Neuronal stem cell (in vitro differentiated cells): ENCODE data around the gene MDM2. TPM values are rescaled to one million over a fixed set of nuclear protein-coding genes. Genes with fewer than 3 reads are reported as not detected.

Experiments used
- DNase-seq: peaks from one replicate; pipeline ENCODE4 v3.0.0-alpha.2; 2013; ENCODE audit warnings: low spot score
- H2AFZ ChIP-seq: one replicate; pipeline ENCODE4 v1.6.1; 2013; ENCODE audit warnings: mild to moderate bottlenecking, low read length, inconsistent platforms
- H2AK5ac ChIP-seq: 2 replicates; pipeline ENCODE4 v1.6.1; 2013; ENCODE audit warnings: low read depth, mild to moderate bottlenecking, inconsistent platforms, low read length, moderate library complexity, mixed read lengths
- H2BK120ac ChIP-seq: 2 replicates; pipeline ENCODE4 v1.6.1; 2013; ENCODE audit warnings: low read depth, mild to moderate bottlenecking, inconsistent platforms, low read length, moderate library complexity, mixed read lengths
- H2BK12ac ChIP-seq: one replicate; pipeline ENCODE4 v1.6.1; 2013; ENCODE audit warnings: low read length, inconsistent platforms
- H2BK15ac ChIP-seq: 2 replicates; pipeline ENCODE4 v1.6.1; 2013; ENCODE audit warnings: mild to moderate bottlenecking, low read length, inconsistent platforms, mixed read lengths
- H2BK5ac ChIP-seq: one replicate; pipeline ENCODE4 v1.6.1; 2013; ENCODE audit warnings: inconsistent platforms, mild to moderate bottlenecking, low read length, moderate library complexity
- H3K14ac ChIP-seq: one replicate; pipeline ENCODE4 v1.6.1; 2013; ENCODE audit warnings: low read length, inconsistent platforms
- H3K18ac ChIP-seq: 2 replicates; pipeline ENCODE4 v1.6.1; 2013; ENCODE audit warnings: low read length, inconsistent platforms
- H3K23ac ChIP-seq: 2 replicates; pipeline ENCODE4 v1.6.1; 2013; ENCODE audit warnings: low read depth, mild to moderate bottlenecking, mixed read lengths, low read length, inconsistent platforms; ENCODE audit not compliant: poor library complexity
- H3K27ac ChIP-seq: replicated peaks from 3 replicates; pipeline ENCODE4 v1.5.1; 2013; ENCODE audit warnings: low read length, inconsistent platforms
- H3K27me3 ChIP-seq, 3 experiments: 2 replicates each; pipeline ENCODE4 v1.6.1; 2013; ENCODE audit warnings: low read length in 3 of 3, mild to moderate bottlenecking in 2 of 3, inconsistent platforms in 1 of 3, low read depth in 1 of 3, mixed read lengths in 1 of 3, moderate library complexity in 1 of 3; ENCODE audit not compliant: control insufficient read depth in 3 of 3, insufficient read depth in 3 of 3
- H3K36me3 ChIP-seq, 2 donors: replicated peaks in 1 of 2; 2 replicates each; pipeline ENCODE4 v1.6.1; 2013; ENCODE audit warnings: low read length in 2 of 2; ENCODE audit not compliant: control insufficient read depth in 2 of 2, insufficient read depth in 2 of 2
- H3K4ac ChIP-seq: 2 replicates; pipeline ENCODE4 v1.6.1; 2013; ENCODE audit warnings: inconsistent platforms, mild to moderate bottlenecking, low read length, moderate library complexity
- H3K4me1 ChIP-seq, 2 donors: 1 replicate in 1 of 2; 2 replicates in 1 of 2; pipeline ENCODE4 v1.6.1; 2013; ENCODE audit warnings: low read length in 2 of 2, low read depth in 1 of 2; ENCODE audit not compliant: control insufficient read depth in 2 of 2, insufficient read depth in 1 of 2
- H3K4me2 ChIP-seq: one replicate; pipeline ENCODE4 v1.6.1; 2013; ENCODE audit warnings: mild to moderate bottlenecking, low read length, inconsistent platforms; ENCODE audit not compliant: insufficient read depth, poor library complexity, severe bottlenecking
- H3K4me3 ChIP-seq, 2 donors: 2 replicates each; pipeline ENCODE4 v1.5.1; 2013; ENCODE audit warnings: low read length in 2 of 2, mild to moderate bottlenecking in 2 of 2, inconsistent platforms in 1 of 2, moderate library complexity in 1 of 2
- H3K79me1 ChIP-seq: one replicate; pipeline ENCODE4 v1.6.1; 2013; ENCODE audit warnings: low read depth, mild to moderate bottlenecking, inconsistent platforms, low read length, moderate library complexity
- H3K9ac ChIP-seq: one replicate; pipeline ENCODE4 v1.6.1; 2013; ENCODE audit warnings: mild to moderate bottlenecking, low read depth, low read length, inconsistent platforms; ENCODE audit not compliant: poor library complexity
- H3K9me3 ChIP-seq, 2 donors: replicated peaks in 1 of 2; 2 replicates each; pipeline versions ENCODE3 to v1.6.1; 2013; ENCODE audit warnings: low read length in 2 of 2, mild to moderate bottlenecking in 2 of 2, inconsistent platforms in 1 of 2, low read depth in 1 of 2, mixed read lengths in 1 of 2, moderate library complexity in 1 of 2; ENCODE audit not compliant: control insufficient read depth in 2 of 2, insufficient read depth in 1 of 2
- H4K8ac ChIP-seq: one replicate; pipeline ENCODE4 v1.6.1; 2013; ENCODE audit warnings: low read depth, mild to moderate bottlenecking, inconsistent platforms, low read length, moderate library complexity
- H4K91ac ChIP-seq: one replicate; pipeline ENCODE4 v1.6.1; 2013; ENCODE audit warnings: low read length, low read depth, mild to moderate bottlenecking, inconsistent platforms; ENCODE audit not compliant: poor library complexity
- WGBS, 2 donors: extraction: QIAGEN DNeasy Blood & Tissue Kit; methylation state at CpG; one replicate each; pipeline ENCODE4 v1.1.7; 2013; ENCODE audit warnings: missing lambda C conversion rate in 2 of 2, mixed read lengths in 1 of 2; ENCODE audit not compliant: insufficient read length in 2 of 2, insufficient replicate concordance in 1 of 2; ENCODE audit errors: extremely low coverage in 2 of 2; 5-methylcytosine and 5-hydroxymethylcytosine counted together
- polyA plus RNA-seq, 2 experiments: library from polyadenylated mRNA; stranded (reverse); fragments of 200-250 nt; gene quantifications; one replicate each; pipeline ENCODE4 v1.2.3, GENCODE V29; 2013

MDM2 gene
- 41.0 TPM for polyA plus RNA-seq (2013, experiment 1 of 2)
- 45.0 TPM for polyA plus RNA-seq (2013, experiment 2 of 2)

DNA sequence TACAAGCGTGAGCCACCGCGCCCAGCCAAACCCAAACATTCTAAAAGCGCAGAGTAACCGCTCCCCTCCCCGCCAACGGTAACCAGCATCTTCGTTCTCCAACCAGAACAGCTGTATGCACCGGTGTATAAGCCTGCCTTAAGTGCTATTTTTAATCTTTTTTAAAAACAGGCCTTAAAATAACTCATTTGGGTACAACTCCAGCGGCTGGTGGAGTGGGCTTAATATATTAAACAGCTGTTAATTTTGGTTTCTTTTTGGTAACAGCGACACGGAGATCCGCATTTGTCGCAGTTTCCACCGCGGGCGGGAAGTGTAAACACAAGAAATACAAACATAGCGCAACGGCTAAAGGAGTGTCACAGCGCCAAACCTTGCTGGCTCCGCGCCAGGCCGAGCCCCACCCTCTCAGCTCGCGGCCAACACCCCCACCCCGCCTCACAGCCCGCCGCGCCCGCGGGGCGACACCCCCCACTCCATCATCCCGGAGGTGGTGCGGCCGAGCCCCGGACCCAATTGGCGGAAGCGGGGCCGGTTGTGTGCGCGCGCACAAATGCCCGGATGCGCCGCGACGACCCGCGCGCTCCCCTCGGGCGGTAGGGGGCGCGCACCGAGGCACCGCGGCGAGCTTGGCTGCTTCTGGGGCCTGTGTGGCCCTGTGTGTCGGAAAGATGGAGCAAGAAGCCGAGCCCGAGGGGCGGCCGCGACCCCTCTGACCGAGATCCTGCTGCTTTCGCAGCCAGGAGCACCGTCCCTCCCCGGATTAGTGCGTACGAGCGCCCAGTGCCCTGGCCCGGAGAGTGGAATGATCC is at the start of gene MDM2:
MDM2 (plus strand) TSS at position 602 of the 812 bp plus-strand sequence. CDS start 301 bp downstream, outside the sequence.
- peaks cover 0 to 5% of the 10 kb centered on the region in 2 donors for H3K9me3 ChIP-seq
- peaks cover 0 to 6% of the 10 kb centered on the region in 2 donors for H3K4me1 ChIP-seq
- H3K9ac ChIP-seq, result peak within 1 kb of the TSS; percentile 99
- H3K18ac ChIP-seq, result peak within 1 kb of the TSS; percentile 100
- H4K91ac ChIP-seq, result peak within 1 kb of the TSS; percentile 100
- H3K4ac ChIP-seq, result peak within 1 kb of the TSS; percentile 100
- peak within 1 kb of the TSS; percentile 99 for H3K27ac ChIP-seq
- peak within 1 kb of the TSS; percentile 97 for H2BK5ac ChIP-seq
- no peak within 1 kb of the TSS for H4K8ac ChIP-seq
- H2AFZ ChIP-seq, result peak within 1 kb of the TSS; percentile 95
- DNase-seq, result peak; percentile 90
- peaks cover 2% of the 10 kb centered on the region for H3K79me1 ChIP-seq
- WGBS, 2 donors, result no CpG with 5 or more reads among the region's 72 CpGs
- peak within 1 kb of the TSS; percentile 95 for H3K4me2 ChIP-seq
- peak within 1 kb of the TSS; percentile 98 for H2BK15ac ChIP-seq
- peak within 1 kb of the TSS; percentile 95 for H2AK5ac ChIP-seq
- H2BK120ac ChIP-seq, result peak within 1 kb of the TSS; percentile 87
- H3K14ac ChIP-seq, result peak within 1 kb of the TSS; percentile 99
- H2BK12ac ChIP-seq, result peak within 1 kb of the TSS; percentile 41
- H3K27me3 ChIP-seq, result no peaks in the 10 kb centered on the region
- peak within 1 kb of the TSS; percentile 100 for H3K23ac ChIP-seq
- peaks cover 0 to 36% of the 10 kb centered on the region in 2 donors for H3K36me3 ChIP-seq
- H3K4me3 ChIP-seq, result peak within 1 kb of the TSS; percentile 95 to 100

DNA sequence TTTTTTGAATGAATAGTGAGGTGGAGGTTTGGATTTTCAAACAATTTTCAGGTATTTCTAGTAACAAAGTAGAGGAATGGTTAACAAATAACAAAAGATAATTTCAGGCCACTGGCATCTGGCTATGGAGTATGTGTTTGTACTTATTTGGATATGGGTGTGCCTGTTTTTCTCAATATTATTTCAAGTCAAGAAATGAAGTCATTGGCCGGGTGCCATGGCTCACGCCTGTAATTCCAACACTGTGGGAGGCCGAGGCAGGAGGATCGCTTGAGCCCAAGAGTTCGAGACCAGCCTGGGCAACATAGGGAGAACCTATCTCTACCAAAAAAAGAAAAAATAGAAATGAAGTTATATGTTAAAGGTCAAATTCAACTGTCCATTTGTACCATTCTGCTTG is 48.1 kb upstream of the MDM2 start:
- H2AK5ac ChIP-seq, result no peak overlapping the region
- WGBS, 2 donors, result no CpG with 5 or more reads among the region's 5 CpGs
- no peak overlapping the region for H3K27ac ChIP-seq
- H2BK15ac ChIP-seq, result no peak overlapping the region
- H3K23ac ChIP-seq, result no peak overlapping the region
- no peak overlapping the region for H3K9ac ChIP-seq
- no peaks in the 10 kb centered on the region for H3K79me1 ChIP-seq
- no peaks in the 10 kb centered on the region for H3K4me1 ChIP-seq
- H2BK5ac ChIP-seq, result no peak overlapping the region
- H3K4ac ChIP-seq, result no peak overlapping the region
- no peak overlapping the region for H3K4me2 ChIP-seq
- no peak overlapping the region for H3K14ac ChIP-seq
- peaks cover 0 to 2% of the 10 kb centered on the region in 2 donors for H3K9me3 ChIP-seq
- DNase-seq, result no peak
- no peak overlapping the region for H3K4me3 ChIP-seq
- no peaks in the 10 kb centered on the region for H3K27me3 ChIP-seq
- H3K36me3 ChIP-seq, result peaks cover 14 to 84% of the 10 kb centered on the region in 2 donors
- no peak overlapping the region for H3K18ac ChIP-seq
- no peak overlapping the region for H2BK12ac ChIP-seq
- H4K8ac ChIP-seq, result no peak overlapping the region
- H2AFZ ChIP-seq, result no peak overlapping the region
- no peak overlapping the region for H2BK120ac ChIP-seq
- no peak overlapping the region for H4K91ac ChIP-seq

DNA sequence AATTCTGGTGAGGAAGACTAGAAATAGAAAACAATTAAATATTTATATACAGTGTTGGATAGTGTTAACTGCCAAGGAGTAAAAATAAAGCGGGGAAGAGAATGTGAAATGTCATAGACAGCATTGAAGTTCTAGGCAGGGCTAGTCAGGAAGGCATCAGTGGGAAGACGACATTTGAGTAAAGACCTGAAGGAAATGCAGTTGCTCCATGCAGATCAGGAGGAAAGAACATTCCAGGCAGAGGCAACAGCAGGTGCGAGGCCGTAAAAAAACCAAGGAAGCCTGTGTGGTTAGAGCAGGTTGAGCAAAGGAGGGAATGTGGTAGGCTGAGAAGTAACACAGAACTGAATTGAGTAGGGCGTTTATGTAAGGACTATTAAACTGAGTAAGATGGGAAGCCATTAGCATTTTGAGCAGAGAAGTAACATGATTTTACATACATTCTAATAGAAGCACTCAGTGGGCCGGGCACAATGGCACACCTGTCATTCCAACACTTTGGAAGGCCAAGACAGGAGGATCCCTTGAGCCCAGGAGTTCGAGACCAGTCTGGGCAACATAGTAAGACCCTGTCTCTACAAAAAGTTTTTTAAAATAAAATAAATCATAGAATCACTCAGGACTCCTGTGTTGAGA is 47.1 kb upstream of the MDM2 start:
- Histone ChIP-seq H2AFZ (no peak overlapping the region), H2BK15ac (no peak overlapping the region), H4K8ac (no peak overlapping the region), H2BK12ac (no peak overlapping the region), H2AK5ac (no peak overlapping the region), H3K4me1 (no peaks in the 10 kb centered on the region), H3K4me2 (no peak overlapping the region), H4K91ac (no peak overlapping the region), H3K27ac (no peak overlapping the region), H3K18ac (no peak overlapping the region), H3K4me3 (no peak overlapping the region), H3K27me3 (no peaks in the 10 kb centered on the region), H2BK5ac (no peak overlapping the region), H3K79me1 (no peaks in the 10 kb centered on the region), H3K23ac (no peak overlapping the region), H3K14ac (no peak overlapping the region), H2BK120ac (no peak overlapping the region), H3K9ac (no peak overlapping the region), H3K9me3 (no peaks in the 10 kb centered on the region), H3K36me3 (peaks cover 9 to 76% of the 10 kb centered on the region in 2 donors), H3K4ac (no peak overlapping the region)
- no peak for DNase-seq
- WGBS, 2 donors, result no CpG with 5 or more reads among the region's 7 CpGs

DNA sequence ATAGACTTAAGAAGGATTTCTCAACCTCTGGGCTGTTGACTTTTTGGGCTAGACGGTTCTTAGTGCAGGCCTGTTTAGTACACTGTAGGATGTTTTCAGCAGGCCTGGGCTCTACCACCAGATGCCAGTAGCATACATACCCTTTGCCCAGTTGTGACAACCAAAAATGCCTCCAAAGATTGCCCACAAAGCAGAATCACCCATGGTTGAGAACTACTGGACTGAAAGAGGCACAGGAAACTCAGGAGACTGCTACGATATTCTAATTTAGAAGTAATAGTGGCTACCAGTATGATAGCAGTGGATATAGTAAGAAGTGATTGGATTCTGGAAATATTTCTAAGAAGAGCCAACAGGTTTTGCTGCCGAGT is 46.5 kb upstream of the MDM2 start:
- Histone ChIP-seq H3K4me3 (no peak overlapping the region), H3K4ac (no peak overlapping the region), H2BK5ac (no peak overlapping the region), H2AFZ (no peak overlapping the region), H3K36me3 (peaks cover 9 to 72% of the 10 kb centered on the region in 2 donors), H2BK15ac (no peak overlapping the region), H3K27ac (no peak overlapping the region), H2BK120ac (no peak overlapping the region), H3K79me1 (no peaks in the 10 kb centered on the region), H3K4me2 (no peak overlapping the region), H3K18ac (no peak overlapping the region), H3K4me1 (no peaks in the 10 kb centered on the region), H3K9ac (no peak overlapping the region), H3K14ac (no peak overlapping the region), H4K91ac (no peak overlapping the region), H3K9me3 (no peaks in the 10 kb centered on the region), H4K8ac (no peak overlapping the region), H2AK5ac (no peak overlapping the region), H3K27me3 (no peaks in the 10 kb centered on the region), H2BK12ac (no peak overlapping the region), H3K23ac (no peak overlapping the region)
- no peak for DNase-seq
- no CpG with 5 or more reads among the region's 3 CpGs for WGBS, 2 donors
